Endothelial cell of umbilical vein (primary cell): ENCODE results near the gene RNF126. TPM values are rescaled to one million over a fixed set of nuclear protein-coding genes. Genes with fewer than 3 reads are reported as not detected.

ENCODE experiments used
- BruUV-seq: library from RNA; stranded (reverse); fragments of 400-500 nt; replicated peaks from 2 replicates; lab custom pipeline; 2021; lab: Mats Ljungman, UMichigan
- CTCF ChIA-PET: fragments of 300-600, 350-600 bp; sonication (Branson Sonifier 250); formaldehyde crosslinking; loops from one replicate; lab custom pipeline; 2021; ENCODE audit warnings: antibody characterized with exemption, inconsistent platforms; lab: Charles Lee
- POLR2A ChIA-PET: fragments of 300-600, 350-600 bp; sonication (Branson Sonifier 250); formaldehyde crosslinking; loops from one replicate; lab custom pipeline; 2021; ENCODE audit warnings: antibody characterized with exemption, inconsistent platforms; lab: Charles Lee
- DNase-seq: peaks from one replicate; pipeline ENCODE4 v3.0.0-alpha.2; 2011; ENCODE audit warnings: low read depth, low spot score
- FAIRE-seq: peaks from 2 replicates; lab custom pipeline; 2011; peaks lifted over from hg19 to GRCh38; lab: Jason Lieb, UNC
- H2AFZ ChIP-seq: 2 replicates; pipeline ENCODE4 v1.6.0; 2012; ENCODE audit warnings: low read depth, low read length, control low read depth, inconsistent platforms
- H3K27ac ChIP-seq: 2 replicates; pipeline ENCODE4 v1.5.1; 2011; ENCODE audit warnings: low read depth, mild to moderate bottlenecking, control low read depth, low read length, moderate library complexity; ENCODE audit not compliant: insufficient read depth
- H3K27me3 ChIP-seq, 2 experiments: 2 replicates each; pipeline versions ENCODE4 v1.6.0 to v1.6.1; 2011; ENCODE audit warnings: low read length in 2 of 2, mixed read lengths in 1 of 2; ENCODE audit not compliant: control insufficient read depth in 2 of 2, insufficient read depth in 2 of 2
- H3K36me3 ChIP-seq, 2 experiments: 2 replicates in 1 of 2; 3 replicates in 1 of 2; pipeline ENCODE4 v1.5.1; 2011; ENCODE audit warnings: low read length in 2 of 2, mild to moderate bottlenecking in 1 of 2, moderate library complexity in 1 of 2; ENCODE audit not compliant: control insufficient read depth in 2 of 2, insufficient read depth in 2 of 2; ENCODE audit errors: extremely low read depth in 1 of 2
- H3K4me1 ChIP-seq: 3 replicates; pipeline ENCODE4 v1.5.1; 2011; ENCODE audit warnings: mild to moderate bottlenecking, low read length; ENCODE audit not compliant: control insufficient read depth, insufficient read depth; ENCODE audit errors: extremely low read depth
- H3K4me2 ChIP-seq: 2 replicates; pipeline ENCODE4 v1.6.1; 2011; ENCODE audit warnings: low read length, control low read depth, mixed read lengths; ENCODE audit not compliant: insufficient read depth
- H3K4me3 ChIP-seq, 3 experiments: fragments of 200-600 bp in 1 of 3; sonication (generic), shearing (Covaris generic) in 1 of 3; replicated peaks in 1 of 3; 2 replicates each; pipeline ENCODE4 v1.5.1; 2011 to 2016; ENCODE audit warnings: control low read depth in 3 of 3, low read length in 3 of 3, mild to moderate bottlenecking in 2 of 3, inconsistent platforms in 1 of 3, low read depth in 1 of 3, moderate library complexity in 1 of 3; ENCODE audit not compliant: insufficient read depth in 1 of 3
- H3K79me2 ChIP-seq: 2 replicates; pipeline ENCODE4 v1.6.0; 2012; ENCODE audit warnings: low read length, inconsistent platforms; ENCODE audit not compliant: control insufficient read depth, insufficient read depth
- H3K9ac ChIP-seq: replicated peaks from 2 replicates; pipeline ENCODE3; 2011; ENCODE audit warnings: low read length, control low read depth; ENCODE audit not compliant: insufficient read depth; ENCODE audit errors: extremely low read depth
- H3K9me1 ChIP-seq: replicated peaks from 3 replicates; pipeline ENCODE4 v1.6.0; 2011; ENCODE audit warnings: mild to moderate bottlenecking, low read length; ENCODE audit not compliant: control insufficient read depth, insufficient read depth; ENCODE audit errors: extremely low read depth
- H3K9me3 ChIP-seq: replicated peaks from 2 replicates; pipeline ENCODE4 v1.5.1; 2012; ENCODE audit warnings: low read length, inconsistent platforms; ENCODE audit not compliant: control insufficient read depth, insufficient read depth
- H4K20me1 ChIP-seq: replicated peaks from 2 replicates; pipeline ENCODE3; 2011; ENCODE audit warnings: mild to moderate bottlenecking, low read length; ENCODE audit not compliant: control insufficient read depth, insufficient read depth; ENCODE audit errors: extremely low read depth
- CTCF ChIP-seq, 2 donors: IDR thresholded peaks; 1 replicate in 1 of 2; 2 replicates in 1 of 2; pipeline ENCODE4 v1.5.1; 2011; ENCODE audit warnings: low read length in 2 of 2, mild to moderate bottlenecking in 2 of 2, moderate library complexity in 2 of 2, control low read depth in 1 of 2, inconsistent platforms in 1 of 2, low read depth in 1 of 2; ENCODE audit not compliant: insufficient read depth in 1 of 2; ENCODE audit errors: extremely low read depth in 1 of 2
- EZH2 ChIP-seq: IDR thresholded peaks from 2 replicates; pipeline ENCODE4 v1.6.1; 2012; ENCODE audit warnings: borderline replicate concordance, low read depth, mild to moderate bottlenecking, moderate library complexity, low read length, inconsistent platforms; ENCODE audit not compliant: severe bottlenecking
- FOS ChIP-seq: IDR thresholded peaks from 2 replicates; pipeline ENCODE4 v1.6.1; 2011; ENCODE audit warnings: mild to moderate bottlenecking, low read length, moderate library complexity, borderline replicate concordance; ENCODE audit not compliant: insufficient read depth
- GATA2 ChIP-seq: IDR thresholded peaks from 2 replicates; pipeline ENCODE4 v1.7.0; 2011; ENCODE audit warnings: low read depth, mild to moderate bottlenecking, moderate library complexity, mixed read lengths, low read length; ENCODE audit not compliant: insufficient read length, insufficient read depth
- JUN ChIP-seq: IDR thresholded peaks from 2 replicates; pipeline ENCODE4 v1.6.1; 2011; ENCODE audit warnings: borderline replicate concordance, low read depth; ENCODE audit not compliant: insufficient read length, insufficient read depth
- MAX ChIP-seq: IDR thresholded peaks from 2 replicates; pipeline ENCODE4 v1.6.1; 2011; ENCODE audit not compliant: insufficient read depth, insufficient read length
- MYC ChIP-seq: IDR thresholded peaks from one replicate; pipeline ENCODE4 v1.6.1; 2011; ENCODE audit warnings: mild to moderate bottlenecking, low read depth, low read length
- POLR2A ChIP-seq: IDR thresholded peaks from 2 replicates; pipeline ENCODE4 v1.6.1; 2012; ENCODE audit warnings: low read depth, mild to moderate bottlenecking, control low read depth, low read length
- POLR2AphosphoS5 ChIP-seq: IDR thresholded peaks from 2 replicates; pipeline ENCODE4 v1.6.1; 2012; ENCODE audit warnings: low read depth, mild to moderate bottlenecking, control low read depth, low read length, moderate library complexity; ENCODE audit not compliant: insufficient read depth
- dilution Hi-C: fragments of 300-500 bp; cut with MboI; formaldehyde crosslinking; loops from one replicate; pipeline ENCODE4 v1.15.0; 2019; ENCODE audit warnings: low sequenced_read_pairs; ENCODE audit not compliant: extremely low pct_ligation_motif_present
- intact Hi-C: fragments of 100-400 bp; cut with micrococcal nuclease; formaldehyde crosslinking; loops from one replicate; pipeline ENCODE4 v1.10.0; 2022
- polyA plus RNA-seq, 4 experiments: library from polyadenylated mRNA; depleted of rRNA in 3 of 4; stranded (reverse) in 3 of 4; unstranded in 1 of 4; fragments of >200 nt; gene quantifications; 2 replicates each; pipeline versions ENCODE4 v1.2.1 to v1.2.3, GENCODE V29; 2011 to 2012; ENCODE audit warnings: missing spikeins in 1 of 4
- total RNA-seq: library from RNA; stranded (reverse); gene quantifications from 2 replicates; pipeline ENCODE4 v1.2.3, GENCODE V29; 2021

Gene RNF126
- total and polyA plus RNA-seq, 2 donors (not counting 3 experiments of a cell fraction or from before 2014, with no cell fraction given) = 19.2 to 61.3 TPM

GRCh38 chr19:711254-711653 is 48.2 kb upstream of the RNF126 start:
- DNase-seq = no peak
- no peak overlapping the region for H3K9ac ChIP-seq
- H3K4me3 ChIP-seq = no peak overlapping the region
- no peaks in the 10 kb centered on the region for H3K79me2 ChIP-seq
- H2AFZ ChIP-seq = no peak overlapping the region
- intact Hi-C loops (loop anchor here (2.0 kb wide), 1 partner anchor 24 kb away; no protein-coding TSS in a partner anchor), dilution Hi-C loops (no loop called here)
- TF ChIP-seq POLR2A (no peak), JUN (no peak), EZH2 (no peak), MAX (no peak), FOS (no peak), MYC (no peak), CTCF (IDR thresholded peaks at IDR 0.05; ENCODE audit: extremely low read depth in 1 of 2, insufficient read depth in 1 of 2, low read depth in 1 of 2, low read length in 2 of 2) (no peak), GATA2 (no peak), POLR2AphosphoS5 (no peak)
- H3K4me1 ChIP-seq = peaks cover 3% of the 10 kb centered on the region
- no peaks in the 10 kb centered on the region for H3K27me3 ChIP-seq
- FAIRE-seq = no peak
- ChIA-PET POLR2A (no interaction called here), CTCF (interaction anchor here (0.8 kb wide), 1 partner anchor 23 kb away, joined by 3 read pairs; no protein-coding TSS in a partner anchor)
- no peaks in the 10 kb centered on the region for H3K9me3 ChIP-seq
- no peaks in the 10 kb centered on the region for H3K9me1 ChIP-seq
- H3K4me2 ChIP-seq = no peak overlapping the region
- H4K20me1 ChIP-seq = no peaks in the 10 kb centered on the region
- no TSS peak for BruUV-seq
- H3K36me3 ChIP-seq = no peaks in the 10 kb centered on the region
- H3K27ac ChIP-seq = no peak overlapping the region
